Cerebellar cortex (tissue), 1 donor: ENCODE results near the gene ST8SIA4.

Source experiments
- DNase-seq: peaks from one replicate; pipeline ENCODE4 v3.0.0-alpha.2; 2015; ENCODE audit warnings: low spot score

ST8SIA4 gene

DNA sequence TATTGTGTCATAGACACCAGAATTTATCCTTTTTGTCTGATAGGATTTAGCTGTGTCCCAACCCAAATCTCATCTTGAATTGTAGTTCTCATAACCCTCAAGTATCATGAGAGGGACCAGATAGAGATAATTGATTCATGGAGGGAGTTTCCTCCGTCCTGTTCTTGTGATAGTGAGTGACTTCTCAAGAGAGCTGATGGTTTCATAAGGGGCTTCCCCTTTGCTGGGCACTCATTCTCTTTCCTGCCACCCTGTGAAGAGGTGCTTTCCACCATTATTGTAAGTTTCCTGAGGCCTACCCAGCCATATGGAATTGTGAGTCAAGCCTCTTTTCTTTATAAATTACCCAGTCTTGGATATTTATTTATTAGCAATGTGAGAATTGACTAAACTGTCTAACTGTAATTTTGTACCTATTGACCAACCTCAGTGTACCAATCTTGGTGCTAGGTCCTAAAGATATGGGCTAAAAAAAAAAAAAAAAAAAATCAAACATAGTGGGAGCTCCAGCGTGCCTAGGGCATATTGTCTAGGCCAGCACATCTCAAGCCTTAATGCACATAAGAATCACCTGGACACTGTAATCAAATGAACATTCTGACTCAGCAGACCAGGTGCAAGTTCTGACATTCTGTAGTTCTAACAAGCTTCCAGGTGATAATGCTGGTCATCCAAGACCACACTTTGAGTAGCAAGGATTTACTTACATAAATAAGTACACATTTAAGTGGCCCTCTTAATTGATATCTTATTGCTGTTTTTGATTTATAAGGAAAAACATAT, 30.5 kb downstream of the ST8SIA4 start:
- no peak for DNase-seq

DNA sequence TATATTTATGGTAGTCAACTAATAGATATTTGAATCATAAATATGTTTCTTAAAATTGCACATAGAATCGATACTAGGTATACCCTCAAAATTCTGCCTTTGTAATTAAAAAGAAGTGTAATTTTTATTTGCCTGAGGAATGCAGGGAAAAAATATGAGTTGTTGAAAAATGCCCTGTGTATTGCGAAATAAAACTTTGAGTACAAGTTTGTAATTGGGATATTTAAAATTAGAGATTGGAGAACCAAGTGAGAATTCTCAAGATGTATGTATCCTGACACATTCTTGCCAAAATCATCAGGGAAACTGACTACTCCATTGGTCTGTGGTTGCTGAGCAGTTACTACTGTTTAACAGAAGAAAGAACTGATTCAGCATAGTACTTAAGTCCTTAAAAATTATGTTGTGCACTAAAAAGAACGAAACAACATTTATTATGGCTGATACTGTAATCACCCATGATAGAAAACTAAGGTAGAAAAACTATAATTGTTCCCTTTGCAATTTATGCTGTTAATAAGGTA, 36.0 kb downstream of the ST8SIA4 start:
- DNase-seq: no peak

DNA sequence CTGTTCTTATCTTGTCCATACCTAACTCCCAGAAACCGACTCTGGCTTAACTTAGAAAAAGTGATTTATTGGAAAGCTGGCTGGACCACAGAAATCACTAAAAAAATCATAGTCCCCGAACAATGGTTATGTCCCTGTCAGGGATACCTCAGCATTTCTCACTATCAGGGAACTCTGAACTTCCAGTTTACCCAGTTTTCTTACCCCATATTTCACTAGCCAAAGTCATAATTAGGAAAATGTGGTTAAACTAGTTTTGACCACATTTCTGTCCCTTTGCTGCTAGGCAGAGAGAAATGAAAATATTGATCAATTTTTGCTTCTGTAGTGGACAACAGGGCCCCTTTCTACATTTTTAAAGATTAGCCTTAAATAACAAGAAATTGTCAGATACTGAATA, 38.2 kb downstream of the ST8SIA4 start:
- DNase-seq: no peak

DNA sequence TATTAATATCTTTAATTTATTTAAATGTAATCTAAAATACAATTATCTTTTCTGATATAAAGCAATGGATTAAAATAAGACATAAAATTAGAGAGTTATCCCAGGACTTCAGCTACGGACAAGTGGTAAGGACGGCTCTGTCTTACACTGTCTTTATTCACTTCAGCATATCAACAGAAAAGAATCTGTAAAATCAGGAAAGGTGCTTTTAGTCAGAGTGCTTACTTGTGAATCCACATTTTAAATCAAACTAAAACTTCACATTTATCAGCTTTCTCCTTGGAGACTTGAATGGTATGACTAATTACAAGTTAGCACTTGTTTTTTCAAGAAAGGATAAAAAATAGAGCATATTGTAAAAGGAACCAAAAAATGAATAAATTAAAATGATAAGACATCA, 39.3 kb downstream of the ST8SIA4 start:
- no peak for DNase-seq

DNA sequence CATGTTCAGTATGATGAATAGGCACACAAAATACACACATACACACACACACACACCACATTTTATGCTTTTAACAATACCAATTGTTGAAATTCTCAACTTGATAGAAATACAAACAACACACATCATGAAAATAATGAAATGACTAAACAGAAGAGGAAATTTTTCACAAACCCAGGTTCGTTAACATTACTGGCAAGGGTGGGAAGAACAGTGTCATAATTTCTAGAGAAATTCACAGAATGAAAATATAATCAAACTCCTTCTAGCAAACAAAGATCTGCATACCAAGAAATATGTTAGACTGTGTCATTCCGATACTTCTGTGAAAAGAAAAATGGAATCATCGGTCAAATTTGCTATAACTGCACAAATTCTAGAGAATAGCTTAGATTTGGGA, 41.9 kb downstream of the ST8SIA4 start:
- no peak for DNase-seq

DNA sequence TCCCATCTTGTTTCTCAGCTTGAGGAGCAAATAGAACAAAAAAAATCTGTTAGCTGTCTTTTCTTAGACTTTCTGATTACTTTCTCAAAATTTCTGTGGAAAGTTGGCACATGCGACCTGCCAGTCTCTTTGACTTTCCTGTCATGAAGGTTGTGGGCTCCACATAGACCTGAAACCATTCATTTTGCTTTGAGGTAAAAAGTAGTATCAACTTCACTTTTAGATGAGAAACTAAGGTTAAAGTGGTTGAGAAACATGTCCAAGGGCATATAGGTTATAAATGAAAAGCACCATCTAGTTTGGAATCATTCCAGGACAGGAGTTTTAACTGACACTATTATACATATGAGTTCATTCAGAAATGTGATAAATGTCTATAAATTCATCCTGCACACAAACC, 42.7 kb downstream of the ST8SIA4 start:
- no peak for DNase-seq

DNA sequence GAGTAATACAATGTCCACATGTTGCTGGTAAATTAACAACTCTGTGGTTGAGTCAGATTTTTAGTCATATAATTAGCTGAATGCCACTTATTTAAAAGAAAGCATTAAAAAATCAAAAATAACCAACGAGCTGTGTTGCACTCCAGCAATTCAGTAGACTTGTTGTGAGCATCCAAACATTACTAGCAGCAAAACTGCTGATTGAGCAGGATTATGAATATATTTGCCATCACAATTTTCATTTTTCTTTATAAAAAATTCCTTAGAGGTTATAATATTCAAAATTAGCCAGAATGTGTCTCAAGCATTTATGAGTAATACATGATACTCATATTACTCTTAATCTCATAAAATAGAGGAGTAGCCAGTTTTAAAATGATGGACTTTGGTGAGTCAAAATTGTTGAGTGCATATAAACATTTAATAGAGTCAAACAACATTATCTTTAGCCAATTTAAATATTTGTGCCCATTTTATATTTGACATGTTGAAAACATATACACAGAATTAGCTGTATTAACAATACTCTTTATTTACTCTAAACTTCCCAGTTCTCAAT, 44.0 kb downstream of the ST8SIA4 start:
- DNase-seq: no peak

DNA sequence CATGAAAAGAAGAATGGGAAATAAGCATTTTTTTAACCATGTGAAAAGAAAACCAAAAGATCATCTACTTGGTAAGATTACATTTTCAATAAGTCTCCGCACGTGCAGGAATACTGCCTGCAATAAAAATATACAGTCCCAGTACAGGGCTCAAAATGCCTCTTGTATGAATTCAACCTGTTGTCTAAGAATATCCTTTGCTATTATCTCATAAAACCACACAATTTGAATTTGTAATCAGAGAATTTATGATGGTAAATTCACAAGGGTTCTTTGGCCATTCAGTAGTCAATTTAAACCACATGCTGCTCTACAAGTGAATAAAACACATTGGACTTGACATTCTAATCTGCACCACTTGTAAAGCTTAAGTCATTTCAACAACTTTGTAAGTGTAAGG, 46.6 kb downstream of the ST8SIA4 start:
- DNase-seq: no peak

DNA sequence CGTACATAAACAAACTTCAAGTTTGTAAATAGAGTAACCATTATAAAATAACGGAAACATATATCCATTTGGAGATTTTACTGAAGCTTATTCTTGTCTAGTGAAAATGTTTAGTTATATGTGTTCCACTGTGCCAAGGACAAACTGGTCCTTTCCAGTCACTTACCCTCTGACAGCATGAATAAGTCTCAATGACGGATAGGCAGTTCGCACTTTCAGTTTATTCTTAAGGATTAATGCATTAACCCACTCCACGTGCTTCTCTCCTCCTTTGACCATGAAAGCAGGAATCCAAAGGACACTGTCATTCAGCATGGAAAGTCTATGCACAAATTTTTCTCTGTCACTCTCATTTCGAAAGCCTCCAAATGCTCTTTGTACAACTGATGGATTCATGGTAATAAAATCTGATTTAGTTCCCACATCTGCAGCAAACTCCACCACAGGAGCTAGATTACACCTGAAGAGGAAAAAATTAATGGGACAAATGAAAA, 47.1 kb downstream of the ST8SIA4 start:
- no peak for DNase-seq

DNA sequence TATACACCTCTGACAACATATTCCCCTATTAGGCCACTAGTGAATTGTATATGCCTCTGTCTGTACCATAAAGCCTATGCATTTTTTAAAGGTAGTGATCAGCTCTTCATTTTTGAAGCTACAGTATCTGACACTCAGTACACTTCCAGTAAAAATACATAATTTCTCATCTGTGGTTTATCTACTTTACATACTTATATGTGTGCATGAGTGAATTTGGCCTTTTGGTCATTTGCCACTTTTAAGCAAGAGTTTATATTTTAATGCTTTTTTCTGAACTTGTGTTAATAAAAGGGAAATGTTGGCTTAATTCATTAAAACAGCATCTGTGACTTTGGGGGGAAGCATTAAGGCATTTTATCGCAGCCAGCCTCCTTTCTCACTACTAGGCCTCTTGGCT, 47.8 kb downstream of the ST8SIA4 start:
- no peak for DNase-seq

DNA sequence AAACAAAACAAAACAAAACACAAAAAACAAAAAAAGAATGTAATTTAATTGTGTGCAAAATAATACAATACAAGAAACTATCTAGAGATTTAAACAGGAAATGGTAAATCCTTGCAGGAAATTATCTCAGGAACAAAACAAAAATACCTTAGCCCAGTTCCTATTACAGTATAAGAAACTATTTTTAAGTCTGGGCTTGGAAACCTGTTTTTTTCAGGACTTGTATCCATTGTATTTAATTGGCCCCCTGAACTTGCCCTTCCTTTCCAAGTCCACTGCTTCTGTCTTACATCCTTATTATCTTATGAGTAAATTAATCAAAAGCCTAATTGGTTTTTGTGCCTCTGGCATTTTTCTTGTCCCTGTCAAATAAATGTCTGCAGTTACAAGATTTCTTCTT, 48.5 kb downstream of the ST8SIA4 start:
- DNase-seq: no peak

DNA sequence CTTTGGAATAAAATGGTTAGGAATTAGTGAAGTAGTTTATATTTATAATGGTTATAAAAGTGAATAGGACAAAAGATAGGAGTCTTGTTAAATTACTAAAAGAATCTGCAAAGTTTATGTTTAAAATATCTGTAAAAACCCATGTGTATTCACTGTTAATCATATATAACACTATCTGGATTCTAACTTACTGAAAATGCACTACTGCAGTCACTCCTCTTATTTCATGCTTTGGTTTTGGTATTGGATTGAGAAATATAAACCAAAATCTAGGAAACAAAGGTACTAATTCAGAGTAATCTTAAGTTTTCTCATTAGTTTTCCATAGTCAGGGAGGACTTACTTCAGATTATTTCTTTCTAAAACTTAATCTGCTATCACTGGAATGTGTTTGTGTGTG, 49.5 kb downstream of the ST8SIA4 start:
- DNase-seq: no peak

DNA sequence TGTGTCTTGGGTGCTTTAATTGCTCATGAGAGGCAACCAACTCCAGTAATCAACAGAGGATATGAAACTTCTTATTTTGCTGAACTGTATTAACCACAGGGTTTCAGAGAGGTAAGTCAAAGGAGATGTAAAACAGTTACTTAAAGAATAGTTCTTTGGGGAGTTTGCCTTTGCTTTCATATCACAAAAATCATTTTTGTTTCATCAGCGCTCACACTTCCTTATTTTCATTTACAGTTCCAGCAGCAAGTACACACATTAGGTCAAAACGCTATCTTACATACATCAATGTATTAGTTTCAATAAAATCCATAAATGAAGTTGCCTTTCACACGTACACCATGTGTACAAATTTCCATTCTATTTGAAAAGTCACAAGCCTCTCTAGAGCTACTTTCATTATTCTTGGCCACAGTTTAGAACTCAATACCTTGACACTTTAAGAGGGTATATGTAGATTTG, 50.1 kb downstream of the ST8SIA4 start:
- no peak for DNase-seq

DNA sequence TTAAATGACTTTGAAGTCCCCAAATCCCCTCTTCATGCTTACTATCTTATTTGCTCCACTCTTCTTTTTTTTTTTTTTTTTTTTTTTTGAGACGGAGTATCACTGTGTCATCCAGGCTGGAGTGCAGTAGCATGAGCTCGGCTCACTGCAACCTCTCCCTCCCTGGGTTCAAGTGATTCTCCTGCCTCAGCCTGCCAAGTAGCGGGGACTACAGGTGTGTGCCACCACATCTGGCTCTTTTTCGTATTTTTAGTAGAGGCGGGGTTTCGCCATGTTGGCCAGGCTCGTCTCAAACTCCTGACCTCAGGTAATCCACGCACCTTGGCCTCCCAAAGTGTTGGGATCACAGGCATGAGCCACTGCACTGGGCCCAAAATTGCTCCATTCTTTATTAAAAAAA, 51.0 kb downstream of the ST8SIA4 start:
- no peak for DNase-seq

DNA sequence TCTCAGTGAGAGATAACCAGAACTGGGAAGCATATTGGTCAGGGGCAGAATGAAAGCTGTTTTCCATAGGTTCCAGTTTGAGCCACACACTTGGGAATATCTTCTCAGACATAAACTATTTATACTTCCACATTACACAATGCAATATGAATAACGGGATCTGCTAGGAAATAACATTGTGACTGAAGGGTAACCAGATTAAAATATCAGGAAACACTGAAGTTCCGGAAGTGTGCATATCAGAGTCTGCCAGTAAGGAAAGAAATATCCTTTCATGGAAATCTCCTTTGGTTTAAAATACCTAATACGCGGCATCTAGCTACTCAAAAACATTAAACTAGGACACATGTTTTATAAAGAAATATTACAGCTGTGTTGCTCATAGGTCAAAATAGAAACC, 56.3 kb downstream of the ST8SIA4 start:
- DNase-seq: no peak

DNA sequence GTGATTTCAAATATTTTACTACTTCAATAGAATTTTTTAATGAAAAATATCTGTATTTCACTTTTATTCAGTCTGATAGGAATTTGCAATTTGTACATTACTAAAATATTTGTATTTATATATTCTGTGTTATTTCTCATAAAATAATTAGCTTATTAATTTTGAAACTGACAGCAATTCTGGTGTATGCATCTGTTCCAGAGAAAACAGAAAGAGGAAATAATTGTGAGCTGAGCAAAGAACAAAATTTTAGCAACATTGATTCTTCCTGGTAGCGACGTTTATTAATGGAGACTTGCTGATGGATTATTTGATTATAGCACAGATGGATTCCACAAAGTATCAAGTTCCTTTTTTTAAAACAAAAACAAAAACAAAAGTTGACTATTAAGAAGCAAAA, 61.0 kb downstream of the ST8SIA4 start:
- DNase-seq: no peak

DNA sequence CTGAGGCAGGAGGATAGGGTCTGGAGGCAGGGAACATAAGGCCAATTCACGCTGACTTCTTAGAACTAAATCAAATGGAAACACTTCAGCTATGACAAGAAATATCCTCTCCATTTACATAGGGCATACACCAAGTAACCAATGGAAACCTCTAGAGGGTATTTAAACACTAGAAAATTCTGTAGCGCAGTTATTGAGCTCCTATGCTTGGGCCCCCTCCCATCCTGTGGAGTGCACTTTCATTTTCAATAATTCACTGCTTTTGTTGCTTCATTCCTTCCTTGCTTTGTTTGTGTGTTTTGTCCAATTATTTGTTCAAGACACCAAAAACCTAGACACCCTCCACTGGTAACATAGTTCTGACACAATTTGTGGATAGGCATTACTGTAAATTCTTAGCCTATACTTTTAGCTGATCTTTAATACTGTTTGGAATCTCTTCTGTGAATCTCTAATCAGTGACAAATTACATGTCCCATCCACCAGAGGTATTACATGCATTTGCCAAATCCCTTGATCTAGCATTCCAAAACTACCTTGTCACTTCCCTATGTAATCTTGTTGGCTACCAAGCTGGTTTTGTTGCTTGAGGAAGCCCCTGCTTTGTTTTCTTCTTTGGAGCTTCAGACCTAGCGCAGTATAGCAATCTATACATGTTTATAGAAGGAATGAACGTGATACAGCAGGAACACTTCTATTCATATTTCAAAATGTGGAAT, 61.6 kb downstream of the ST8SIA4 start:
- no peak for DNase-seq

DNA sequence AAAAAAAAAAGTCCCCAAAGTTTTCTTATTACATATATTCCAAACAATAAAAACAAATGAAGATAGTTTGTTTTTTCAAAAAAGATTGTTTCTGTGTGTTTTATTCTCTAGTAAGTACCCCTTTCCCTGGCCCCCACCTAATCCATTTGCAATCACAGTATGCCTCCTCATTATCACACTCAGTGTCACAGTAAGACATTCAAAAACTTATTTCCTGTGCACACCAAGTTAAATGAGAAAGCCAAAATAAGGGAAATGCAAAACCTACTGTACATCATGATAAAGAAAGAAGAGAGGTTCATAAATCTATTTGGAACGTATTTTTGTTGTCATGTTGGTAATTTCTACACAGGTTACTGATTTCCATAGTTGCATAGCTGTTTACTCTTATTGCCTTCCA, 62.3 kb downstream of the ST8SIA4 start:
- DNase-seq: no peak

DNA sequence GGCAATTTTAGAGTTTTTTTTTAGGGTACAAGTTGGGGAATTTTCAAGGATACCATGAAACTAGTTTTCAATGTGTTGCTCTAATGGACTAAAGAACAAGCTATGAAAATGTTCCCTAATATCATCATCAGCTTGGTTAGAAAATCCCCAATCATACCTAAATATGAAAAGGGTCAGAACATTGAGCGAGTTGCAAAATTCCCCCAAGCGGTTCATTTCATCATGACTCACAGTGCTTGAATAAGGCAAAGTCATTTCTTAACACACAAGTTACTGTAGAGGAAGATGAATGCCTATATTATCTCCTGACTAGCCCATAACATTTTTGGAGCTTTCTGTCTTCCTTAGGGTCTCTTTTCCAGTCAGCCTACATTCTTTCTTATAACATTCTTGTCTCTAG, 62.7 kb downstream of the ST8SIA4 start:
- no peak for DNase-seq

DNA sequence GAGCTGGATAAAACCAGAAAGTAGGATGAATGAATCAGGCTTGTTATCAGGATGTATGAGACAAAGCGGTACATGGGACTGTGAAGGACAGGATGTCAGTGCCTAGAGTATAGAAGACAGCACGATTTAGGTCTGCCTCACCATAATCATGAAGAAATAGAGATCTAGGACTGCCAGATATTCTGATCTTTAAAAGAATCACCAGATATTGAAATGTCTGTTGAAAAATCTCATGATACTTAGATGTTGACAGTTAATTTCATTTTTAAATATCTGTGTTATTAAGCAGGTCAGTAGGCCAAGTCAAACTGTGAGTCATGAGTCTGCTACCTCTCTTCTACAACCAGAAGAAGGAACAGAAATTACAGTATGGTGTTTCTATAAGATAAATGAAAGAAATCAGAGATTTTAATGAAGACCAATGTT, 65.0 kb downstream of the ST8SIA4 start:
- no peak for DNase-seq

DNA sequence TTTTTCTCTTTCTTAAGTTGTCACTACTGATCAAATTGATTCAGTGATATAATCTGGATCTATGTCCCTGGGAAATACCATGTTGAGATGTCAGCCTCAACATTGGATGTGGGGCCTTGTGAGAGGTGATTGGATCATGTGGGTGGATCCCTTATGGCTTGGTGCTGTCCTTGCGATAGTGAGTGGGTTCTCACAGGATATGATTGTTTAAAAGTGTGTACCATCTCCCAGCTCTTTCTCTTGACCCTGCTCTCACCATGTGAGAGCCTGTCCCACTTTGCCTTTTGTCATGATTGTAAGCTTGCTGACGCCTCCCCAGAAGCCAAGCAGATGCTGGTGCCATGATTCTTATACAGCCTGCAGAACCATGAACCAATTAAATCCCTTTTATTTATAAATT, 68.6 kb downstream of the ST8SIA4 start:
- DNase-seq: no peak

DNA sequence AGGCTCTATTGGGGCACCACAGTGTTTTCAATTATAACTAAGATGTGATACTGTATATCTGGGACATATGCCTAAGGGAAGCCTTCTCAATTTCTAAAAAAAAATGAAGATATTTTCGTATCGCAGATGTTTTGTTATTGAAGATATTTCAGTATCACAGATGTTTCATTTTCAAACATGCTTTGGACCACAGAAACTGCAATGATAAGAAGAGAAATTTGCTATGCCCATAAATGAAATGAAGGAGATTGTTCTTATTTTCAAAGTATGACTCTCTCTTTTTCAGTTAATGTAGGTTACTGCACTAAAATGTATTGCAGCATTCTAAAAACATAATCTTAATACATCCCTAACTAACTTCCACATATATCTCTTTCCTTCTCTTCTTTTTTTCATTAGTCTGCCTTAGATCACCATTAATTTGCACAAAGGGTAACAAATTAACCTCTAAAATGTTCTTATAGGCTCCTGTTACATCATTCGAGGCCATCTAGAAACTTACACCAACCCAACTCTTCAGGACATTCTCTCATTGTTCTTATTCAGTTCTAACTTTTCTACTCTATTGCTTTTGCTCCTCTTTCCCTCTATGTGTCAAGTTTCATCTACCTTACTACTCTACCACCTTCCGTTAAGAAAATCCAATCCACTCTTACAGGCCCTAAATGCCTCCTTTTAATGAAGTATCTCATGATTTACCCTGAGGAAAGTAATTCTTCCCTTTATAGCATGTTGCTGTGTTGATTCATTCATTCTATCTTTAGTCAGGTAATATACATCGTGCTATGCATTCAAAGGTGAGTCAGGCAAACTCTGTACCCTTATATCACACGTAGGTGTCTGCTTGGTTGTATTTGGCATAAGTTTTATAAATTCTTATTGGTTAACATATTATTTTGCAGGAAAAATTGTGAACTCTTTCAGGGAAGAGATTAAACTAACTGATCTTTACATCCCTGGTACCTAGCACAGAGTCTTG, 70.5 kb downstream of the ST8SIA4 start:
- DNase-seq: no peak
